ENCODE data around the gene ASB18.

ASB18 gene

DNA sequence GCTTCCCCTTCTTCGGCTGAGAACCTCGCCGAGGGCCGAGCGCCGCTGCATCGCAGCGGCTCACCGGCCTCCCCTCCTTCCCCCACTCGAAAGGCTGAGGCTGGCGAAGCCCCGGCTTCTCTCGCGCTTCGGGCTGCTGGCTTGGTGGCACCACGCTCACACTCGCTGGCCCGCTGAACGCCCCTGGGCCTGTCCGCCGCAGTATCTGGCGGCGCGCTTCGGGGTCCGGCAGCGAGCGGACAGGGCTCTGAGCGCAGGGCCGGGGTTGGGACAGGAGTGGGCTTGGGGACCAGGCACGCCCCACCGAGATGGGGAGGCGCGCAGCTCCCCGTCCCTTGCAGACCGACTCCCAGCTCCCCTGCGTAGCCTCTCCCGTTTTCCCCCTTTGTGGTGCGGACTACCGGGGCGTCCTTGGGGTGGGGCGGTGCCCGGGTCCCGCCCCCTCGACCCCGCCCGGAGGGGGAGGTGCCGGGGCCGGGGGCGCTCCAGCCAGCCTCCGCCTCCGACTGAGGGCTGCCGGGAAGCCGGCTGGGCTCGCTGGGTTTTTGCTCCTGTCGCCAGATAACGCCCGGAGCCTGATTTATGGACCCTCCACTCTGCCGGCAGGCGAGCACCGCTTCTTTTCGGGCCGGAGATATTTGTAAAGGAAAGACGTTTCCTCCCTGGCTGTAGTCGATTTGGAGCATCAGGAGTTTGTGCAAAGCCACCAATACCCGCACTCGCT is 99.8 kb downstream of the ASB18 start:
- TF ChIP-seq, protein P1, sequence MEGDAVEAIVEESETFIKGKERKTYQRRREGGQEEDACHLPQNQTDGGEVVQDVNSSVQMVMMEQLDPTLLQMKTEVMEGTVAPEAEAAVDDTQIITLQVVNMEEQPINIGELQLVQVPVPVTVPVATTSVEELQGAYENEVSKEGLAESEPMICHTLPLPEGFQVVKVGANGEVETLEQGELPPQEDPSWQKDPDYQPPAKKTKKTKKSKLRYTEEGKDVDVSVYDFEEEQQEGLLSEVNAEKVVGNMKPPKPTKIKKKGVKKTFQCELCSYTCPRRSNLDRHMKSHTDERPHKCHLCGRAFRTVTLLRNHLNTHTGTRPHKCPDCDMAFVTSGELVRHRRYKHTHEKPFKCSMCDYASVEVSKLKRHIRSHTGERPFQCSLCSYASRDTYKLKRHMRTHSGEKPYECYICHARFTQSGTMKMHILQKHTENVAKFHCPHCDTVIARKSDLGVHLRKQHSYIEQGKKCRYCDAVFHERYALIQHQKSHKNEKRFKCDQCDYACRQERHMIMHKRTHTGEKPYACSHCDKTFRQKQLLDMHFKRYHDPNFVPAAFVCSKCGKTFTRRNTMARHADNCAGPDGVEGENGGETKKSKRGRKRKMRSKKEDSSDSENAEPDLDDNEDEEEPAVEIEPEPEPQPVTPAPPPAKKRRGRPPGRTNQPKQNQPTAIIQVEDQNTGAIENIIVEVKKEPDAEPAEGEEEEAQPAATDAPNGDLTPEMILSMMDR (conservative IDR thresholded peaks at IDR 0.05; ENCODE audit: low read depth, low read length) = no peak
- H3K4me3 ChIP-seq (ENCODE audit: low read length) = peak overlapping the region; percentile 12

DNA sequence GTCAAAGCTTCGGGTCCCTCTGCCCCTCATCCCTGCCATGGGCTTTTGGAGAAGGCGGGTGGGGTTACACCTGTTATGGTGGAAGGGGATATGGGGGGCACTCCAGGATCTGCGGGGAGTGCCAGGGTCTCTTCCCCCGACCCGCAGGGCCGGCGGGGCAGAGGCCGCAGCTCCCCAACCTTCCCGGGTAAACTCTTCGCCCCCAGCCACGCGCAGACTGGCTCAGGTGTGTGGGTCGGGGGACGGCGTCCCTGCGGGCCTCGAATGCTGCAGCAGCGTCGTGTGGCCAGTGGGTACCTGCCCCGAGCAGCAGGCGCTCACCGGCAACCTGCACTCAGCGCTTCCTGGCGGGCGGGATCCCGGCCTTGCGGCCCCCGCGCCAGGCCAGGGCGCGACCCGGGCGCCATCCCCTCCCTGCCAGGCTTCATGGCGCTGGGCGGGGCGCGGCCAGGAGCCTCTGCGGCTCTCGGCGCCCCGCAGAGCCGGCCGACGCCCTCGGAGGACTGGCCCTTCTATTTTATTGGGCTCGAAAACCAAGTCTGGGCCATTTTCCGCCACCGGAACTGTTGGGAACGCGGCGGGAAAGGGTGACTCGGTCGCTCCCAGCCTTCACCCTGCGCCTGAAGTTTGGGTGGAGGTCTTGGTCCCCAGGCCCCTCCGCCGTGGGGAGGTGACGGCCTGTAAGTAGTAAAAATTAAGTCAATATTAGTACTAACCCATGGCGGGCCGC is 100.6 kb downstream of the ASB18 start:
- TF ChIP-seq, protein P1 (conservative IDR thresholded peaks at IDR 0.05; ENCODE audit: low read depth, low read length) = no peak
- DNase-seq (ENCODE audit: low read depth) = no peak
- no peak overlapping the region for H3K4me3 ChIP-seq (ENCODE audit: low read length)

More for the DNA sequence above, 99.8 kb downstream of the ASB18 start:
- no peak for DNase-seq (ENCODE audit: low read depth)

DNA sequence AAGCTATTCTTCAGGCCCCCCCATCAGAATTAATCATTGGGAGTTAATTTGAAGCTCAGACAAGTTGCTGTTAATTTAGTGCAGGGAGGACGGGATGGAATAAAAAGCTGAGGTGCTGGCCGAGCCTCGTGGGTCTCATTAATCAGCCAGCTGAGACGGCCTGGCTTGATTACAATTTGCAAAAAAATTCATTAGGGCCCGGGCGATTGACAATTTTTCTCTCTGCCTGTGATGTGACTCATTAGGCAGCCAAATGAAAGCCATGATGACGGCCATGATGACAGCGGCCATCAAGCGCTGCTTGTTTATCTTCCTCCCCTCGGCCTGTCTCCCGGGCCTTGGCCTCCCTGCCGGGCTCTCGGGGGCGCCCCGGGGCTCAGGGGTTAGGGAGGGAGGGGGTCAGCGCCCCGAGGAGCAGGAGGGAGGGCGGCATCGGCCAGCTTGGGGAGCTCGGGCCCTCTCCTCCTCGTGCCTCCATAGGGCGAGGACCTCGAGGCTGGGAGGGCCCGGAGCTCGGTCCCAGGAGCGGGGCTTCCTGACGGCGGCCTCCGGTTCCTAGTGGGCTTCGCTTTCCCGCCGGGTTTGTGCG is 101.2 kb downstream of the ASB18 start:
- no peak overlapping the region for H3K4me3 ChIP-seq (ENCODE audit: low read length)
- TF ChIP-seq, protein P1 (conservative IDR thresholded peaks at IDR 0.05; ENCODE audit: low read depth, low read length) = no peak
- DNase-seq (ENCODE audit: low read depth) = no peak

DNA sequence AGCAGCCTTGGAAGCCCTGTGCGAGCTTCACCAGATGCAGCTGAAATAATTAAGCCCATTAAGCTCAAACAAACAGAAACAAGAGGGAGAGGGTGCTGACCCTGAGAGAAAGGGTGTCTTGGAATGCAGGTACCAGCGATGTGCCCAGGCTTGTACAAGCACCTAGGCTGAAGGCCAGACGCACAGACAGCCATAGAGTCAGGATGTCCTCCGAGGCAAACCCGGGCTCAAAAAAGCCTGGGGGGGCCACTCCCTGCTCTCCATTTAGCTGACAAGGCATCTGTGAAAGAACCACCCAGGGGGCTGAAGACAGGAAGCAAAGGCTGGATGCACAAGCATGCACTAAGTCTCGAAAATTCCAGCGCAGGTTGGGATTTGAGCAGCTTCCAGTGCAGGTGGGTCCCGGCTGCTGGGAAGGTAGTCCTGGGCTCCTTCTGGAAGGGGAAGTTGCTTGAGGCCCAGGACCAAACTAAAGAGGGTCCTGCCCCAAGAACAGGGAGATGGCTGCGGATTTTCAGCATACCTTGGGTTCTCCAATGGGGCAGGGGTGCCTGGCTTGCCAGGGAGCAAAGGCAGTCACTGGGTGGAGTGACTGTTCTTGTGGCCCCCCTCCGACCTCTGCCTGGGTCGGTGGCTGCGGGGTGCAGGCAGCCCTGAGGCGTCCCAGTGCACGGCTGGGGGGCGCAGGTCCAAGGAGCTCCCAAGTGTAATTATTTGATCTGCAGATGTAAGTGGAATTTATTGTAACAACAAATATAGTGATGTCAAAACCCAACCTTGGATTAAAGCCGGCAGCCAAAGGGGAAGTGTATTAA is 102.0 kb downstream of the ASB18 start:
- TF ChIP-seq, protein P1 (conservative IDR thresholded peaks at IDR 0.05; ENCODE audit: low read depth, low read length) = no peak
- no peak for DNase-seq (ENCODE audit: low read depth)
- H3K4me3 ChIP-seq (ENCODE audit: low read length) = no peak overlapping the region

DNA sequence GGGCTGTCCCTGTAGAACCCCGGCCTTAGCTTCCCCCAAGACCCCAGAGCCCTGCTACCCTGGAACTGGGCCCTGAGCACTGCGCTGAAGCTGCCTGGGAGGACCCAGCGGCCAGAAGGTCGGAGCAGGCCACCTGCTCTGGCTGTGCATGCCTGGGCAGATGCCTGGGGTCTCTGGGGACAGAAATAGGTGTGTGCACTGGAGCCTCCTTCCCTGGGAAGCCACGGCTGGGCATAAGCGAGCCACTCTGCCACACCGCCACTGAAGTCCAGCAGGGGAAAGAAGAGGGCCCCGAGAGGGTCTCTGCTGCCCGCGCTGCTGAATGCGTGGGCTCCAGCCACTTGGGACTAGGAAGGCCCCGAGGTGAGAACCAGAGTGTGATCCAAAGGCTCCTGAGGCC is 102.7 kb downstream of the ASB18 start:
- H3K4me3 ChIP-seq (ENCODE audit: low read length) = no peak overlapping the region
- TF ChIP-seq, protein P1 (conservative IDR thresholded peaks at IDR 0.05; ENCODE audit: low read depth, low read length) = no peak
- no peak for DNase-seq (ENCODE audit: low read depth)

DNA sequence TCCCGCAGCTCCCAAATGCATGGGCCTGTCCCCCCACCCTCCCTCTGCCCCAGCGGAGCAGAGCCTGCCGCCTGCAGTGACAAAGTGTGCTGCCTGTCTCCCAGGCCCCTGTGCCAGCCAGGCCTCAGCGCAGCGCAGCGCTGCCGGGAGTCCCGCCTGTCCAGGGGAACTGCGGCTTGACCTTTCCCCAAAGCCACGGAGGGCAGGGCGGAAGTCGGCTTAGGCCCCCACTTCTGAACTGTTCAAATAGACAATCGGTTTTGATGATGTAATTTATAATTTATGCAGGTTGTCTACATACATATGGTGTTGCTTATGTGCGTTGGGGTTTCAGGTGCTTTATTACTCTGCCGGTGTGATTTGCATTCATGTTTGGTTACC is 103.1 kb downstream of the ASB18 start:
- TF ChIP-seq, protein P1 (conservative IDR thresholded peaks at IDR 0.05; ENCODE audit: low read depth, low read length) = no peak
- no peak overlapping the region for H3K4me3 ChIP-seq (ENCODE audit: low read length)
- DNase-seq (ENCODE audit: low read depth) = no peak
